ENCODE measurements around the gene CBY1.
"Not testable (repeated sequence)": the region's sequence is repeated elsewhere in the genome, so short reads cannot be mapped to it uniquely, and the experiment has no call there.

The CBY1 gene

DNA sequence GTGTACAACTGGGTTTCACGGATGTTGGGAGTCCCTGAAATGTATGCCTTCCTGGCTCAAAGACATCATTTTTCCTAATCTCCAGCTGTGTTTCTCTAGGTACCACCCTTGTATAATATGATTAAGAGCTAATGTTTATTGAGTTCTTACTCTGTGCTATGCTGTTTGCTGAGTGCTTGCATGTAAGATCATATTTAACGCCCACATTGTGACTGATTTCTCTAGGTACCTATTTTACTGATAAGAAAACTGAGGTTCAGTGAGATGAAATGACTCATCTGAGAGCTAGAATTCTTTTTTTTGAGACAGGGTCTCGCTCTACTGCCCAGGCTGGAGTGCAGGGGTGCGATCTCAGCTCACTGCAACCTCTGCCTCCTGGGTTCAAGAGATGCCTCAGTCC, 42.9 kb upstream of the CBY1 start:
- CTCF ChIA-PET, result no interaction called here
- TF ChIP-seq, protein P1, sequence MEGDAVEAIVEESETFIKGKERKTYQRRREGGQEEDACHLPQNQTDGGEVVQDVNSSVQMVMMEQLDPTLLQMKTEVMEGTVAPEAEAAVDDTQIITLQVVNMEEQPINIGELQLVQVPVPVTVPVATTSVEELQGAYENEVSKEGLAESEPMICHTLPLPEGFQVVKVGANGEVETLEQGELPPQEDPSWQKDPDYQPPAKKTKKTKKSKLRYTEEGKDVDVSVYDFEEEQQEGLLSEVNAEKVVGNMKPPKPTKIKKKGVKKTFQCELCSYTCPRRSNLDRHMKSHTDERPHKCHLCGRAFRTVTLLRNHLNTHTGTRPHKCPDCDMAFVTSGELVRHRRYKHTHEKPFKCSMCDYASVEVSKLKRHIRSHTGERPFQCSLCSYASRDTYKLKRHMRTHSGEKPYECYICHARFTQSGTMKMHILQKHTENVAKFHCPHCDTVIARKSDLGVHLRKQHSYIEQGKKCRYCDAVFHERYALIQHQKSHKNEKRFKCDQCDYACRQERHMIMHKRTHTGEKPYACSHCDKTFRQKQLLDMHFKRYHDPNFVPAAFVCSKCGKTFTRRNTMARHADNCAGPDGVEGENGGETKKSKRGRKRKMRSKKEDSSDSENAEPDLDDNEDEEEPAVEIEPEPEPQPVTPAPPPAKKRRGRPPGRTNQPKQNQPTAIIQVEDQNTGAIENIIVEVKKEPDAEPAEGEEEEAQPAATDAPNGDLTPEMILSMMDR (conservative IDR thresholded peaks at IDR 0.05; ENCODE audit: low read depth), result no peak
- POLR2A ChIA-PET (ENCODE audit: low non-redundant PET), result no interaction called here
- no peak overlapping the region for H3K27ac ChIP-seq
- DNase-seq (ENCODE audit: low spot score), result no peak

DNA sequence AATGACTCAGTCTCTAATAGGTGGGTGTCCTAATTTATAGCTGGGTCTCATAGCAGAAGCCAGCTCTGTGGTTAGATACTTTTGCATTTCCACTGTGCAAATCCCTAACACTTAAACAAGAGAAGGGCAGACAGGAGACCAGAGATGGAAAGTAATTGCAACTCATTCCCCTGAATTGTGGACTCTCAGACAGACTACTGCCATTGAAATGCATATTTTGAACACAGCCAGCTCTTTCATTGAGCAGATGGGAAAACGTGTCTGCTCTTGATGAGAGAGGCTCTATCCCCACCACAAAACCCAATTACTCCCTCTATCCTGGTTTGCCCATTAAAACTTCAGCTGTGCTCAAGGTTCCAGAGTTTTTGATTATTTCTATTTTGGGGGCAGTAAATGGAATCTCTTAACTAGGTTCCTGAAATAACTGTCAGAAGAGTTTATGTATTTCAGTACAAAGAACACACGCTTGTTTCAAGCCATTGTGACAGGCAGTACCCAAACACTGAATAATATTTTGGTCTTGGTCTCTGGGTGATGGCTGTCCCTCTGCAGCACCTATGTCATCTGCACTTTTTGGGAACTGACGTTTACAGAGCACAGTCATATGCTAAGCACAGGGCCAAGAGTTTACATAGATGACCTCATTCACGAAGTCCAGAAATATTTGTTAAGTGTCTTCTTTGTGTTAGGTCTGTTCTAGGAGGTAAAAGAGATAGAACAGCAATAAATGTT, 41.9 kb upstream of the CBY1 start:
- H3K27ac ChIP-seq, result no peak overlapping the region
- POLR2A ChIA-PET (ENCODE audit: low non-redundant PET), result no interaction called here
- CTCF ChIA-PET, result interaction anchor here (0.5 to 0.8 kb wide), 3 partner anchors 119 to 177 kb away, joined by 3 to 4 read pairs (median 3); no protein-coding TSS in a partner anchor
- no peak for DNase-seq (ENCODE audit: low spot score)
- TF ChIP-seq, protein P1 (conservative IDR thresholded peaks at IDR 0.05; ENCODE audit: low read depth), result no peak

DNA sequence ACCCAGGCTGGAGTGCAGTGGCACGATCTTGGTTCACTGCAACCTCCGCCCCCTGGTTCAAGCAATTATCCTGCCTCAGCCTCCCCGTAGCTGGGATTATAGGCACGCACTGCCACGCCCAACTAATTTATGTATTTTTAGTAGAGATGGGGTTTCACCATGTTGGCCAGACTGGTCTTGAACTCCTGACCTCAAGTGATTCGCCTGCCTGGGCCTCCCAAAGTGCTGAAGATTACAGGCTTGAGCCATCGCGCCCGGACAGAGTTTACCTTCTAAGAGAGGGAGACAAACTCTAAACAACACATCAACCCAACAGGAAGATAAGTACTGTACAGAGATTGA, 41.4 kb upstream of the CBY1 start:
- CTCF ChIA-PET; H3K27ac ChIP-seq; POLR2A ChIA-PET (ENCODE audit: low non-redundant PET): not testable (repeated sequence)

DNA sequence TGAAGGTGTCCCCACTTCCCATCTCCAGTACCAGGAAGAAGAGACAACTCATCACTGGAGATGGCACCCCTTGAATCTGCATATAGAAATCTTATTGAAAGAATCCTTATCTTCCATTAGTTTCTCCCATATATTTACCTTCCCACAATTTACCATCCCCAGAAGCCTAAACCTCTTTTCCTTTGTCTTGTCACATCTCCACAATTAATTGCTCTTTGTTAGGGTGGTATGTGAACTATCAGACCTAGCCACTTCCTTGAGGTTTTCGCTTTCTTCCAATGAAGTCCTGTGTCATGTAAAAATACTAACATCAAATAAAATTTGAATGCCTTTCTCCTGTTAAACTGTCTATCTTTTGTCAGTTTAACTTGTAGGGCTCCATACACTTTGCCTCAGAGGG, 38.2 kb upstream of the CBY1 start:
- TF ChIP-seq, protein P1 (conservative IDR thresholded peaks at IDR 0.05; ENCODE audit: low read depth), result no peak
- CTCF ChIA-PET, result no interaction called here
- DNase-seq (ENCODE audit: low spot score), result no peak
- POLR2A ChIA-PET (ENCODE audit: low non-redundant PET), result no interaction called here
- no peak overlapping the region for H3K27ac ChIP-seq

More for the DNA sequence above, 41.4 kb upstream of the CBY1 start:
- not testable (repeated sequence) for DNase-seq (ENCODE audit: low spot score)

DNA sequence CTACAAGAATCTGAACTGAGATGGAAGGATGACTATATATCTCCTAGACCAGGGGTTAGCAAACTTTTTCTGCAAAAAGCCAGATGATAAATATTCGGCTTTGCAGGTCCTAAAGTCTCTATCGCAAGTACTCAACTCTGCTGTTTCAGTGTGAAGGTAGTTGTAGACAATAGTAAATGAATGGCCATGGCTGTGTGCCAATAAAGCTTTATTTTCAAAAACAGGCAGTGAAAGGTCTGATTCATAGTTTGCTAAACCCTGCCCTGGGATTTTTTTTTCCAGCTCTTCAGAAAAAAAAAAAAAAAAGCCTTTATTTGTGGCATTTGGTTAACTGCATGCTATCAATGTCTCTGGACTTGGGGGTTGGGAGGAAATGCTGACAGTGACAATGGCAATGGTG, 37.8 kb upstream of the CBY1 start:
- TF ChIP-seq, protein P1 (conservative IDR thresholded peaks at IDR 0.05; ENCODE audit: low read depth), result no peak
- no peak for DNase-seq (ENCODE audit: low spot score)
- ChIA-PET CTCF (no interaction called here), POLR2A (ENCODE audit: low non-redundant PET) (no interaction called here)
- no peak overlapping the region for H3K27ac ChIP-seq

DNA sequence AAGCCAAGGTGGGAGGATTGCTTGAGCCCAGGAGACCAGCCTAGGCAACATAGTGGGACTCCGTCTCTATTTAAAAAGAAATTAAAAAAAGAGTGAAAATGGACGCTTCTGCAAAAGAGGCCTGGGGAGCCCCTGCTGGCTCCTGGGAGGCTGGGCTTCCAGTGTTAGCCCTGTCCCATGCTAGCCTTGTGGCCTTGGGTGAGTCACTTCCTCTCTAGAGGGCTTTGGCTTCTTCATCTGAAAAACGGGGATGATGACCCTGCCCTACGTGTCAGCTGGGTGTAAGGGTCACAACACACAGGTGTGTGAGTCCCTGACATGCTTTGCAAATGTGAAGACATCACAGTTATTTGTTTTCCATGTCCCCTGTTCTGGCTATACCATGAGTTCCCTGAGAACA, 33.1 kb upstream of the CBY1 start:
- no peak for DNase-seq (ENCODE audit: low spot score)
- ChIA-PET CTCF (no interaction called here), POLR2A (ENCODE audit: low non-redundant PET) (interaction anchor here (0.6 kb wide), 1 partner anchor 20 kb away, joined by 5 read pairs; no protein-coding TSS in a partner anchor)
- TF ChIP-seq, protein P1 (conservative IDR thresholded peaks at IDR 0.05; ENCODE audit: low read depth), result no peak
- no peak overlapping the region for H3K27ac ChIP-seq

DNA sequence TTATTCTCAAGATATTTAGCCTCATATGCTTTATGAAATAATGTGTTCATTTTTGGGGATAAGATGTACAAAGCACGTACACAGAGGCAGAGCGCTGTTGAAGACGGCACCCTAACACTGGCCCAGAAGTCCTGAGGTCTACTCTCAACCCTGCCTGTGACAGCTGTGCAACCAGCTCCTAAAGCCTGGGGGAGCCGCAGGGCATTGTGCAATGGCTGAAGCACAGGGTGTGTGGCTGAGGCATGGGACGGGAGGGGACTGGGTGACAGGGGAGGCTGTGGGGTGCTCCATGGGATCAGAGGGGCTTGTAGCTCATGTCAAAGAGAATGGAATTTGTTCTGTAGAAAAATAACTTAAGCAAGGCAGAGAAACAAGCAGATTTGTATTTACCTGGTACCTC, 28.0 kb upstream of the CBY1 start:
- CTCF ChIA-PET, result interaction anchor here (0.6 kb wide), 1 partner anchor 68 kb away, joined by 3 read pairs; no protein-coding TSS in a partner anchor
- TF ChIP-seq, protein P1 (conservative IDR thresholded peaks at IDR 0.05; ENCODE audit: low read depth), result no peak

More for the DNA sequence above, 28.0 kb upstream of the CBY1 start:
- POLR2A ChIA-PET (ENCODE audit: low non-redundant PET), result interaction anchor here (0.6 kb wide), 1 partner anchor 878 kb away, joined by 3 read pairs; no protein-coding TSS in a partner anchor
- no peak for DNase-seq (ENCODE audit: low spot score)
- H3K27ac ChIP-seq, result no peak overlapping the region

Data from RWPE1 (cell line).